NCI-H1105 treated with DMSO at 0.1 percent for 48 hours (cell line): Measurements from ENCODE around the gene ZNF358.

Experiments
- DNase-seq: peaks from one replicate; lab custom pipeline; 2025; lab: John Stamatoyannopoulos, UW

Gene ZNF358

DNA sequence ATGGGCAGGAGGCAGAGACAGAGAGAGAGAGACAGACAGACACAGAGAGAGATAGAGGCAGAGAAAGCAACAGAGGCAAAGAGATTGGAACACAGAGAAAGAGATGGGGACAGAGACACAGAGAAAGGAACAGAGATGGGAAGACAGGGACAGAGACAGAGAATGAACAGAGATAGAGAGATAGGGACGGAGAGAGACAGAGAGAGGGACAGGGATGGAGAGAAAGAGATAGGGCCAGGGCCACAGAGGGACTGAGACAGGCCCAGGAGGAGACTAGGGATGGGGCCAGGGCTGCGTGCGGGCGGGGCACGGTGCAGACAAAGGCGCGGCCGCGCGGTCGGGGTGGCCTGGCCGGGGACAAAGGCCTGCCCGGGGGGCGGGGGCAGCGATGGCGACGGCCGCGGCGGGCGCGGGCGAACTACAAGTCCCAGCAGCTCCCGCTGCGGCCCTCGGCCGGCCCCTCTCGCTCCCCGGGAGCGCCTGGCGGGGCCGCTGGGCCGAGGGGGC is at the start of gene ZNF358:
Gene ZNF358 (plus strand): TSS at position 459 of the 507 bp plus-strand sequence. CDS start 3,140 bp downstream, outside the sequence.
- DNase-seq = peak; percentile 77

DNA sequence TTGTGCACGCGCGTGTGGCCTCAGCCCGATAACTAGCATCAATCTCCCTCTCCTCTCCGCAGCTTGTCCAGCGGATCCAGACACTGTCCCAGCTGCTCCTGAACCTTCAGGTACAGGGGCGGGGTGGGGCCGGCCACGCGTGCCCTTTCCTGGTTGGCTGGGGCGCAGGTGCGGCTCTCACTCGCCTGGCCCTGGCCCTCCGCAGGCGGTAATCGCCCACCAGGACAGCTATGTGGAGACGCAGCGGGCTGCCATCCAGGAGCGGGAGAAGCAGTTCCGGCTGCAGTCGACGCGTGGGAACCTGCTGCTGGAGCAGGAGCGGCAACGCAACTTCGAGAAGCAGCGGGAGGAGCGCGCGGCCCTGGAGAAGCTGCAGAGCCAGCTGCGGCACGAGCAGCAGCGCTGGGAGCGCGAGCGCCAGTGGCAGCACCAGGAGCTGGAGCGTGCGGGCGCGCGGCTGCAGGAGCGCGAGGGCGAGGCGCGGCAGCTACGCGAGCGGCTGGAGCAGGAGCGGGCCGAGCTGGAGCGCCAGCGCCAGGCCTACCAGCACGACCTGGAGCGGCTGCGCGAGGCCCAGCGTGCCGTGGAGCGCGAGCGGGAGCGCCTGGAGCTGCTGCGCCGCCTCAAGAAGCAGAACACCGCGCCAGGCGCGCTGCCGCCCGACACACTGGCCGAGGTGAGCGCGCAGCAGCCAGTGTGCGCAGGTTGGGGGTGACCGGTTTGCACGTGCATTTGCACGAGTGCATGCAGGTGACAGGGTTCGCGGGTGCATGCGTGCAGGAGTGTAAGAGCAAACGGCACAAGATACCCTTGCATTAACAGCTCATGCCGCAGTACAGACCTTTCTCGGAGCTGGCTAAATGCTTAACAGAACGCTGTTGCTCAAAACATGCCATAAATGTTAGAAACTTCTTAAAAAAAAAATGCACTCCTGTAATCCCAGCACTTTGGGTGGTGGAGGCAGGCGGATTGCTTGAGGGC is 48.6 kb upstream of the ZNF358 start:
- no peak for DNase-seq

DNA sequence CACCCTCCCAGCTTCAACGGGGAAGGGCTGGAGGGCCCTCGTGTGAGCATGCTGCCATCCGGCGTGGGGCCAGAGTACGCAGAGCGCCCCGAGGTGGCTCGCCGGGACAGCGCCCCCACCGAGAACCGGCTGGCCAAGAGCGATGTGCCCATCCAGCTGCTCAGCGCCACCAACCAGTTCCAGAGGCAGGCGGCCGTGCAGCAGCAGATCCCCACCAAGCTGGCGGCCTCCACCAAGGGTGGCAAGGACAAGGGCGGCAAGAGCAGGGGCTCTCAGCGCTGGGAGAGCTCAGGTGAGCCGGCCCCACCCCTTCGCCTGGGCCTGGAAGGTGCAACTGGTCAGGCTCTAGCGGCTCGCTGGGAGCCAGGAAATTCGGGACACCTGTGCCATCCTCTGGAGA is 47.1 kb upstream of the ZNF358 start:
- DNase-seq = no peak

DNA sequence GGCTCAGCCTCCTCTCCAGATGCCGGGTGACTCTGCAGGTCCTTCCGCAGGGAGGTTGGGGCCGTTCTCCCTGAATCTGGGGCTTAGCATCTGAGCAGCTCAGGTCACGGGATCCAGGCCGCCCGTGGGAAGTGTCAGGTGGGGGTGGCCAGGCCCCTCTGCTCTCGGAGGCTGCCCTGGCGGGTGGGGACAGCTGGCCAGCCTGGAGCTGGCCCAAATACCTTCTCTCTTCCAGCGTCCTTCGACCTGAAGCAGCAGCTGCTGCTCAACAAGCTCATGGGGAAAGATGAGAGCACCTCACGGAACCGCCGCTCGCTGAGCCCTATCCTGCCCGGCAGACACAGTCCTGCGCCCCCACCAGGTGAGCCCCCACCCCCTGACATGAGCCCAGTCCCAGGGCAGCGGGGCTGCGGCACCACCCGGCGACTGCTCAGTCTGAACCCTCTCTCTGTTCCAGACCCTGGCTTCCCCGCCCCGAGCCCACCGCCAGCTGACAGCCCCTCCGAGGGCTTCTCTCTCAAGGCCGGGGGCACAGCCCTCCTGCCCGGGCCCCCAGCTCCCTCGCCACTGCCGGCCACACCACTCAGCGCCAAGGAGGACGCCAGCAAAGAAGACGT is 46.1 kb upstream of the ZNF358 start:
- DNase-seq = no peak

- no peak for DNase-seq
These were observed 45.2 kb upstream of the ZNF358 start for GRCh38 chr19:7470540-7471305.

- no peak for DNase-seq
These were observed 43.9 kb upstream of the ZNF358 start for GRCh38 chr19:7471696-7472615.

- DNase-seq = no peak
These were observed 40.2 kb upstream of the ZNF358 start for GRCh38 chr19:7475665-7476064.

- DNase-seq = no peak
These were observed 39.7 kb upstream of the ZNF358 start for GRCh38 chr19:7476241-7476640.

- DNase-seq = no peak
These were observed 39.0 kb upstream of the ZNF358 start for GRCh38 chr19:7476777-7477494.

GRCh38 chr19:7477758-7478157 is 38.1 kb upstream of the ZNF358 start:
- DNase-seq = no peak

GRCh38 chr19:7478173-7478842 is 37.6 kb upstream of the ZNF358 start:
- DNase-seq = no peak

DNA sequence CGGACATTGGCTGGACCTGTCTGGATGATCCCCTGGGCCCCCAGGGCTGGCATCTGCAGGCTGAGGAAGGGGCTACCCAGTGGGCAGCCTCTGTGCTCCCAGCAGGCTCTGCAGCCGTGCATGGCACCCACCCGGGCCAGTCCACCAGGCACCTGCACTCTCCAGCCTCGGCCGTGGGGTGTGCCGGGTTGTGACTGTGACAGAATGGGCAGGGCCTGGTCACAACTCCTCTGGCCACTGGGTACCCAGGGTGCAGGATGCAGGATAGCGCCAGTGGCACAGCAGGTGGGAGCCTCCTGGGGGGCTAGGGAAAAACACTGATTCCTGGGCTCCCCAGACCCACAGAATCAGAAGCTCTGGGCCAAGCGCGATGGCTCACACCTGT is 37.1 kb upstream of the ZNF358 start:
- DNase-seq = no peak

GRCh38 chr19:7480222-7480969 is 35.5 kb upstream of the ZNF358 start:
- no peak for DNase-seq

- DNase-seq = no peak
These were observed 35.0 kb upstream of the ZNF358 start for GRCh38 chr19:7480970-7481255.

- peak; percentile 16 for DNase-seq
These were observed 33.1 kb upstream of the ZNF358 start for GRCh38 chr19:7482584-7483439.

DNA sequence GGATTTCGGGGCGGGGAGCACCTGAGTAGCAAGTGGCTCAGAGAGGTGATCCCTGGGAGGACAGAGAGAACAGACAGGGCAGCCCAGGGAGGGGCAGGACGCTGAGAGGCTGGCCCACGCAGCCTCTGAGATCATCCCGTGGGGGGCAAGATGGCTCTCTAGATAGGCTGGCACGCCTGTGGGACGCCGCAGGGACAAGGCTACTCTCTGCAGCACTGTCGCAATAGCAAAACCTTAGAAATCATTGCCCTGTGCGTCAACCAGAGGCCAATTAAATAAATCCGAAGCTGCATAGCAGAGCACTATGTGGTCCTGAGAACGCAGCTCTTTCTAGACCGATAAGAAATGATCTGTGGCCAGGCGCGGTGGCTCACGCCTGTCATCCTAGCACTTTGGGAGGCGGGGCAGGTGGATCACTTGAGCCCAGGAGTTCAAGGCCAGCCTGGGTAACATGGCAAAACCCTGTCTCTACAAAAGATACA is 32.1 kb upstream of the ZNF358 start:
- DNase-seq = no peak

- DNase-seq = no peak
These were observed 29.0 kb upstream of the ZNF358 start for GRCh38 chr19:7486923-7487322.

GRCh38 chr19:7488736-7489353 is 27.1 kb upstream of the ZNF358 start, which contains the start of gene PEX11G:
PEX11G (minus strand) TSS chr19:7489035; CDS start chr19:7489010, 25 bp downstream.
- DNase-seq = peak; percentile 90
